ENCODE results near the gene MDC1. TPM values are rescaled to one million over a fixed set of nuclear protein-coding genes. Genes with fewer than 3 reads are reported as not detected.
A peak's percentile ranks its signal among the peaks of the same experiment; 100 is the strongest.

Gene MDC1
- total RNA-seq, 1 experiment from 2014 or later: 75.8 TPM

- H4K20me1 ChIP-seq (ENCODE audit: insufficient read depth): no peaks in the 10 kb centered on the region
- no peak overlapping the region for H2AFZ ChIP-seq (ENCODE audit: low read depth, low read length, poor library complexity, severe bottlenecking)
- BruUV-seq (replicated peaks): no TSS peak
- ATAC-seq: no peak
- H3K9me2 ChIP-seq (ENCODE audit: insufficient read depth): no peaks in the 10 kb centered on the region
- ChIA-PET POLR2A (no interaction called here), CTCF (no interaction called here), RAD21 (ENCODE audit: low non-redundant PET in 1 of 2, low total read pairs in 2 of 2, uncharacterized antibody in 2 of 2, unreplicated experiment in 2 of 2) (no interaction called here)
- peak overlapping the region; percentile 95 for H3K9ac ChIP-seq (ENCODE audit: low read length)
- peaks cover 58% of the 10 kb centered on the region for H3K79me2 ChIP-seq (ENCODE audit: insufficient read depth, low read length)
- intact Hi-C loops (cut with micrococcal nuclease): no loop called here
- TF ChIP-seq ELF1 (IDR thresholded peaks at IDR 0.05; ENCODE audit: borderline replicate concordance, low read depth): no peak
- TF ChIP-seq SRF (IDR thresholded peaks at IDR 0.05; ENCODE audit: low read depth): no peak
- no peak for TF ChIP-seq ATF3 (IDR thresholded peaks at IDR 0.05)
- no peak for TF ChIP-seq ZFX (IDR thresholded peaks at IDR 0.05)
- TF ChIP-seq TCF7L2 (IDR thresholded peaks at IDR 0.05; ENCODE audit: borderline replicate concordance, extremely low read depth, insufficient read depth, insufficient read length): no peak
- TF ChIP-seq CTCF (IDR thresholded peaks at IDR 0.05 in 2 of 3, conservative IDR thresholded peaks at IDR 0.05 in 1 of 3; ENCODE audit: borderline replicate concordance in 1 of 3, insufficient read depth in 1 of 3, low read depth in 2 of 3, low read length in 2 of 3): no peak
- no peak for TF ChIP-seq EGR1 (IDR thresholded peaks at IDR 0.05; ENCODE audit: low read depth)
- no peak for TF ChIP-seq EZH2phosphoT487 (IDR thresholded peaks at IDR 0.05; ENCODE audit: borderline replicate concordance)
- no peak for TF ChIP-seq SP1 (IDR thresholded peaks at IDR 0.05; ENCODE audit: low read depth)
- TF ChIP-seq CEBPB (IDR thresholded peaks at IDR 0.05; ENCODE audit: low read depth): no peak
- TF ChIP-seq POLR2A (IDR thresholded peaks at IDR 0.05; ENCODE audit: borderline replicate concordance, extremely low read depth, insufficient read depth, insufficient read length): no peak
- no peak for TF ChIP-seq SIN3A (IDR thresholded peaks at IDR 0.05; ENCODE audit: low read depth)
- no peak for TF ChIP-seq JUND (IDR thresholded peaks at IDR 0.05)
- TF ChIP-seq, protein P1, sequence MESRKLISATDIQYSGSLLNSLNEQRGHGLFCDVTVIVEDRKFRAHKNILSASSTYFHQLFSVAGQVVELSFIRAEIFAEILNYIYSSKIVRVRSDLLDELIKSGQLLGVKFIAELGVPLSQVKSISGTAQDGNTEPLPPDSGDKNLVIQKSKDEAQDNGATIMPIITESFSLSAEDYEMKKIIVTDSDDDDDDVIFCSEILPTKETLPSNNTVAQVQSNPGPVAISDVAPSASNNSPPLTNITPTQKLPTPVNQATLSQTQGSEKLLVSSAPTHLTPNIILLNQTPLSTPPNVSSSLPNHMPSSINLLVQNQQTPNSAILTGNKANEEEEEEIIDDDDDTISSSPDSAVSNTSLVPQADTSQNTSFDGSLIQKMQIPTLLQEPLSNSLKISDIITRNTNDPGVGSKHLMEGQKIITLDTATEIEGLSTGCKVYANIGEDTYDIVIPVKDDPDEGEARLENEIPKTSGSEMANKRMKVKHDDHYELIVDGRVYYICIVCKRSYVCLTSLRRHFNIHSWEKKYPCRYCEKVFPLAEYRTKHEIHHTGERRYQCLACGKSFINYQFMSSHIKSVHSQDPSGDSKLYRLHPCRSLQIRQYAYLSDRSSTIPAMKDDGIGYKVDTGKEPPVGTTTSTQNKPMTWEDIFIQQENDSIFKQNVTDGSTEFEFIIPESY (IDR thresholded peaks at IDR 0.05; ENCODE audit: extremely low read depth, insufficient replicate concordance, low read length): no peak
- TF ChIP-seq POLR2AphosphoS5 (IDR thresholded peaks at IDR 0.05; ENCODE audit: low read depth, low read length): no peak
- no peak for TF ChIP-seq YY1 (IDR thresholded peaks at IDR 0.05; ENCODE audit: extremely low read depth, insufficient replicate concordance, low read depth, low read length)
- TF ChIP-seq MAX (IDR thresholded peaks at IDR 0.05): no peak
- no peak for TF ChIP-seq FOSL1 (IDR thresholded peaks at IDR 0.05; ENCODE audit: low read depth)
- TF ChIP-seq, protein P2, sequence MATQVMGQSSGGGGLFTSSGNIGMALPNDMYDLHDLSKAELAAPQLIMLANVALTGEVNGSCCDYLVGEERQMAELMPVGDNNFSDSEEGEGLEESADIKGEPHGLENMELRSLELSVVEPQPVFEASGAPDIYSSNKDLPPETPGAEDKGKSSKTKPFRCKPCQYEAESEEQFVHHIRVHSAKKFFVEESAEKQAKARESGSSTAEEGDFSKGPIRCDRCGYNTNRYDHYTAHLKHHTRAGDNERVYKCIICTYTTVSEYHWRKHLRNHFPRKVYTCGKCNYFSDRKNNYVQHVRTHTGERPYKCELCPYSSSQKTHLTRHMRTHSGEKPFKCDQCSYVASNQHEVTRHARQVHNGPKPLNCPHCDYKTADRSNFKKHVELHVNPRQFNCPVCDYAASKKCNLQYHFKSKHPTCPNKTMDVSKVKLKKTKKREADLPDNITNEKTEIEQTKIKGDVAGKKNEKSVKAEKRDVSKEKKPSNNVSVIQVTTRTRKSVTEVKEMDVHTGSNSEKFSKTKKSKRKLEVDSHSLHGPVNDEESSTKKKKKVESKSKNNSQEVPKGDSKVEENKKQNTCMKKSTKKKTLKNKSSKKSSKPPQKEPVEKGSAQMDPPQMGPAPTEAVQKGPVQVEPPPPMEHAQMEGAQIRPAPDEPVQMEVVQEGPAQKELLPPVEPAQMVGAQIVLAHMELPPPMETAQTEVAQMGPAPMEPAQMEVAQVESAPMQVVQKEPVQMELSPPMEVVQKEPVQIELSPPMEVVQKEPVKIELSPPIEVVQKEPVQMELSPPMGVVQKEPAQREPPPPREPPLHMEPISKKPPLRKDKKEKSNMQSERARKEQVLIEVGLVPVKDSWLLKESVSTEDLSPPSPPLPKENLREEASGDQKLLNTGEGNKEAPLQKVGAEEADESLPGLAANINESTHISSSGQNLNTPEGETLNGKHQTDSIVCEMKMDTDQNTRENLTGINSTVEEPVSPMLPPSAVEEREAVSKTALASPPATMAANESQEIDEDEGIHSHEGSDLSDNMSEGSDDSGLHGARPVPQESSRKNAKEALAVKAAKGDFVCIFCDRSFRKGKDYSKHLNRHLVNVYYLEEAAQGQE (IDR thresholded peaks at IDR 0.05; ENCODE audit: low read depth): no peak
- H3K36me3 ChIP-seq (ENCODE audit: control insufficient read depth in 1 of 2, insufficient read depth in 2 of 2, low read length in 2 of 2): no peaks in the 10 kb centered on the region
- H3K4me3 ChIP-seq (replicated peaks in 1 of 2; ENCODE audit: low read depth in 1 of 2, low read length in 2 of 2): peak overlapping the region; percentile 38 to 54; a peak in 2 of 4 replicates
- no peak for DNase-seq (ENCODE audit: low read depth, low spot score)
- H3K9me3 ChIP-seq (ENCODE audit: control insufficient read depth in 1 of 2, insufficient read depth in 1 of 2, low read depth in 1 of 2, low read length in 2 of 2): no peaks in the 10 kb centered on the region
- peak overlapping the region; percentile 98 for H3K4me2 ChIP-seq (ENCODE audit: low read length)
- H3K27ac ChIP-seq (ENCODE audit: low read depth, low read length): peak overlapping the region; percentile 85
- H3K4me1 ChIP-seq (ENCODE audit: control insufficient read depth in 1 of 2, insufficient read depth in 2 of 2, low read length in 2 of 2): peaks cover 49 to 73% of the 10 kb centered on the region in 2 experiments
- H3K27me3 ChIP-seq (ENCODE audit: insufficient read depth, low read length): no peaks in the 10 kb centered on the region
These were observed 32.5 kb downstream of the MDC1 start for GRCh38 chr6:30684386-30685156.
